Kidney (tissue), 14 donors: ENCODE data around the gene SLC38A2. TPM values are rescaled to one million over a fixed set of nuclear protein-coding genes. Genes with fewer than 3 reads are reported as not detected.

Experiments
- DNase-seq, 5 donors: peaks; one replicate each; pipeline ENCODE4 v3.0.0-alpha.2; 2013 to 2020
- FAIRE-seq: peaks from 2 replicates; lab custom pipeline; 2012; peaks lifted over from hg19 to GRCh38; lab: Jason Lieb, UNC
- H3K27ac ChIP-seq, 2 donors: one replicate each; pipeline ENCODE4 v1.7.0; 2013; ENCODE audit warnings: low read depth in 2 of 2, low read length in 2 of 2, inconsistent platforms in 1 of 2
- H3K27me3 ChIP-seq: one replicate; pipeline ENCODE4 v1.7.1; 2013; ENCODE audit warnings: low read length, inconsistent platforms; ENCODE audit not compliant: control insufficient read depth, insufficient read depth
- H3K36me3 ChIP-seq, 3 donors: one replicate each; pipeline versions ENCODE4 v1.7.0 to v1.7.1; 2013; ENCODE audit warnings: low read length in 3 of 3, control low read depth in 1 of 3, inconsistent platforms in 1 of 3; ENCODE audit not compliant: insufficient read depth in 3 of 3, control insufficient read depth in 2 of 3
- H3K4me1 ChIP-seq, 3 donors: one replicate each; pipeline versions ENCODE4 v1.7.0 to v1.7.1; 2013; ENCODE audit warnings: low read length in 3 of 3, inconsistent platforms in 1 of 3, low read depth in 1 of 3; ENCODE audit not compliant: control insufficient read depth in 2 of 3, insufficient read depth in 2 of 3
- H3K4me3 ChIP-seq, 3 donors: one replicate each; pipeline versions ENCODE4 v1.7.0 to v1.8.1; 2013; ENCODE audit warnings: low read length in 3 of 3, control low read depth in 1 of 3, inconsistent platforms in 1 of 3
- H3K9ac ChIP-seq, 3 donors: one replicate each; pipeline versions ENCODE4 v1.7.0 to v1.7.1; 2013; ENCODE audit warnings: low read length in 3 of 3, control low read depth in 1 of 3, inconsistent platforms in 1 of 3
- H3K9me3 ChIP-seq, 3 donors: one replicate each; pipeline versions ENCODE4 v1.7.0 to v1.7.1; 2013; ENCODE audit warnings: low read length in 3 of 3, control low read depth in 1 of 3, inconsistent platforms in 1 of 3; ENCODE audit not compliant: control insufficient read depth in 2 of 3, insufficient read depth in 1 of 3
- intact Hi-C: fragments of 100-400 bp; cut with DNase I; formaldehyde crosslinking; loops from one replicate; pipeline ENCODE4 v1.11.1; 2022
- polyA plus RNA-seq: library from polyadenylated mRNA; stranded (reverse); fragments of 350-450 nt; fragmentation: Illumina TruSeq; extraction: RNeasy Lipid Tissue Mini Kit (QIAGEN cat#74804); gene quantifications from one replicate; pipeline ENCODE4 v1.2.3, GENCODE V29; 2014; ENCODE audit warnings: low read depth, low replicate concordance; ENCODE audit not compliant: insufficient read depth
- total RNA-seq: library from RNA; stranded (reverse); fragmentation: NEBNext Ultra II Directional; extraction: Animal tissue kit (Norgen Biotek cat#: 25700); gene quantifications from one replicate; pipeline ENCODE4 v1.2.1, GENCODE V29; 2021
- TF ChIP-seq, protein P1 (sequence below): IDR thresholded peaks from 3 replicates; pipeline ENCODE4 v1.5.1; 2012; ENCODE audit warnings: mild to moderate bottlenecking, moderate library complexity, borderline replicate concordance; ENCODE audit not compliant: insufficient read depth; ENCODE audit errors: extremely low read depth
- donor health status: control.
- donor health status: control.
- donor health status: control.
- donor health status: control.
- donor health status: control.
- donor health status: DM: yes; HTN: yes; CAD: no.
- donor health status: Normal renal cell carcinoma (clear cell type).

SLC38A2 gene
- total and polyA plus RNA-seq, 2 donors from 2014 or later, result 38.6 to 189 TPM

DNA sequence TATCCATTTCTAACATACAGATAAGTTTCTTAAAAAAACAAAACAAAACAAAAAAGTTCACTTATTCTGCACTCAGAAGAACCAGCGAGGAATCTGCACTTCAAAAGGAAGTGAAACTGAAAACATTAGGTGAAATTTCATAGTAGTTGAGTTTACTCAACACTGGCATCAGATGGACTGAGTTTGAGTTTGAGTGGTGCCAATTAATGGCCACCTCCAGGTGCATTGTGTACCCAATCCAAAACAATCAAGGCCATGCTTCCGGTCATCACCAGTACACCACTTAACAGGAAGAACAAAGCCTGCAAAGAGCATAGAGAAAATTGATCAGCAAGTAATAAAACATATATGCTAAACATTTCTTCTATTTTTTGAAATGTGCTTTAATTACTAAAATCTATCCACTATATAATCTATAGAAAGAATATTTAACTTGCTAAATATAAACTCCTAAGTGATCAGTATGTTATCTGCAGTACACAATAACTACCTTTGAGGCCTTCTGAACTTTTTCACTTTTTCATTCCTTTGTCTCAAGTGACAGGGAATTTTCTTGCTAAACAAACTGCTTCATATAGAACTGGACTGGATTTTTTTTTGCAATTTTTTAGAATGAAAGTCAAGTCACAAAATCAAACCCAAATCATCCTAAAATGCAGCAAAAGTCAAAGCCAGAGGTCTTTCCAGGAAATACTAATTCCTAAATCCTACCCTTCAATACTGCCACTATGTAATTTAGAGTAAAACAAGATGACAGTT, 11.5 kb downstream of the SLC38A2 start:
- peaks cover 14 to 69% (median 44%) of the 10 kb centered on the region in 3 donors for H3K36me3 ChIP-seq
- H3K27me3 ChIP-seq, result no peaks in the 10 kb centered on the region
- FAIRE-seq (no peak), DNase-seq (no peak)
- peaks cover 0 to 7% (median 0%) of the 10 kb centered on the region in 3 donors for H3K4me1 ChIP-seq
- no peak overlapping the region for H3K9ac ChIP-seq
- TF ChIP-seq, protein P1, sequence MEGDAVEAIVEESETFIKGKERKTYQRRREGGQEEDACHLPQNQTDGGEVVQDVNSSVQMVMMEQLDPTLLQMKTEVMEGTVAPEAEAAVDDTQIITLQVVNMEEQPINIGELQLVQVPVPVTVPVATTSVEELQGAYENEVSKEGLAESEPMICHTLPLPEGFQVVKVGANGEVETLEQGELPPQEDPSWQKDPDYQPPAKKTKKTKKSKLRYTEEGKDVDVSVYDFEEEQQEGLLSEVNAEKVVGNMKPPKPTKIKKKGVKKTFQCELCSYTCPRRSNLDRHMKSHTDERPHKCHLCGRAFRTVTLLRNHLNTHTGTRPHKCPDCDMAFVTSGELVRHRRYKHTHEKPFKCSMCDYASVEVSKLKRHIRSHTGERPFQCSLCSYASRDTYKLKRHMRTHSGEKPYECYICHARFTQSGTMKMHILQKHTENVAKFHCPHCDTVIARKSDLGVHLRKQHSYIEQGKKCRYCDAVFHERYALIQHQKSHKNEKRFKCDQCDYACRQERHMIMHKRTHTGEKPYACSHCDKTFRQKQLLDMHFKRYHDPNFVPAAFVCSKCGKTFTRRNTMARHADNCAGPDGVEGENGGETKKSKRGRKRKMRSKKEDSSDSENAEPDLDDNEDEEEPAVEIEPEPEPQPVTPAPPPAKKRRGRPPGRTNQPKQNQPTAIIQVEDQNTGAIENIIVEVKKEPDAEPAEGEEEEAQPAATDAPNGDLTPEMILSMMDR, result no peak
- no peaks in the 10 kb centered on the region for H3K9me3 ChIP-seq
- H3K4me3 ChIP-seq, result no peak overlapping the region
- intact Hi-C loops, result loop anchor here (10.0 kb wide), 1 partner anchor 304 kb away; no protein-coding TSS in a partner anchor
- no peak overlapping the region for H3K27ac ChIP-seq

DNA sequence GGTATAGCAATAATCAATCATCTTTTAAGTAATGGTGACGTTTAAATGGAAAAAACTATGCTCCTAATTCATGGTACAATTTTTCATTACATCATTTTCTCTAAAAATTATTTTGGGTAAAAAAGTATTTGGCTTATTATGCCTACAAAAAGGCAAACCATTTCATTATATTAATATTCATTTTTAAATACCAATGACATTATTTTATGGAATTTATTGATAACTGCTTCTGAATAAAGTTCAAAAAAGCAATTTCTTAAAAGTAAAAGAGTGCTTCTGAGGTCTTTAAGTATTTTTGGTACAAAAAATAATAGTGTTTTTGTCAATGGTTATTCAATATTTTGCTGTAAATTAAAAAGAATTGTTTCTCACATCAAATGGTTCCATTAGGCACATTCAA, 12.2 kb downstream of the SLC38A2 start:
- no peaks in the 10 kb centered on the region for H3K9me3 ChIP-seq
- H3K9ac ChIP-seq, result no peak overlapping the region
- intact Hi-C loops, result loop anchor here (10.0 kb wide), 1 partner anchor 304 kb away; no protein-coding TSS in a partner anchor
- no peak for DNase-seq
- H3K27me3 ChIP-seq, result no peaks in the 10 kb centered on the region
- H3K4me3 ChIP-seq, result no peak overlapping the region
- TF ChIP-seq, protein P1, result no peak
- peaks cover 12 to 64% (median 39%) of the 10 kb centered on the region in 3 donors for H3K36me3 ChIP-seq
- H3K27ac ChIP-seq, result no peak overlapping the region
- no peak for FAIRE-seq
- H3K4me1 ChIP-seq, result peaks cover 0 to 3% (median 0%) of the 10 kb centered on the region in 3 donors

DNA sequence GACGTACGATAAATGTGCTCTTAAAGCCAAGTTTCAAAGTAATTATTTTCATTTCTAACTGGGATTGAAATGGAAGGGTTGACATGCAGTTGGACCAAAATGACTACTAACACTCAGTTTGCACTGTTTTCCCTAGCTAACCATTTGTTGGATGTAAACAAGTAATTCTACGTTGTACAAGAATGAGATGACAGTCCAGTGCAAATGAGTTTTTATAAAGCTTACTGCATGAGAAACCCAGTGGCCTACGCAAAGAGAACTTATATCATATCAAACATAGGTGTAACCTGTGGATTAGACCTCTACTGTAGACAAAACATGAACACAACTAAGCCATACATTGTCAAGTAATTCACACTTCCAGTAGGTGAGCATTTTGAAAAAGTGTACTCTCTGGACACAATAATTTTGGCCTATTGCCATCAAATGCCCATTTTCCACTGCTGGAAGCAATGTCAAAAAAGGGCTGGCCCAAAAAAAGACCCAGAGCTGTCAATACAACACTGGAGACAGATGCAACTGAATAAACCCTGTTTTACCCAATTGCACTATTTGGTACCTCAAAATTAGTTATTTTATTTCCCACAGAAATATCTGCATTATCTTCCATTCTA, 12.8 kb downstream of the SLC38A2 start:
- intact Hi-C loops, result loop anchor here (10.0 kb wide), 1 partner anchor 305 kb away; no protein-coding TSS in a partner anchor
- no peak for FAIRE-seq
- H3K36me3 ChIP-seq, result peaks cover 10 to 58% (median 39%) of the 10 kb centered on the region in 3 donors
- H3K27ac ChIP-seq, result no peak overlapping the region
- H3K9ac ChIP-seq, result no peak overlapping the region
- no peak for DNase-seq
- no peak overlapping the region for H3K4me3 ChIP-seq
- no peaks in the 10 kb centered on the region for H3K27me3 ChIP-seq
- H3K9me3 ChIP-seq, result no peaks in the 10 kb centered on the region
- TF ChIP-seq, protein P1, result no peak
- peaks cover 0 to 3% (median 3%) of the 10 kb centered on the region in 3 donors for H3K4me1 ChIP-seq
